Neural cell (in vitro differentiated cells): ENCODE results near the gene DCTN1. TPM values are rescaled to one million over a fixed set of nuclear protein-coding genes. Genes with fewer than 3 reads are reported as not detected.
"Not testable (repeated sequence)": the region's sequence is repeated elsewhere in the genome, so short reads cannot be mapped to it uniquely, and the experiment has no call there.

ENCODE experiments used
- H2AFZ ChIP-seq: fragments of 200-600, 300-800 bp; sonication (generic), shearing (Covaris generic); 2 replicates; pipeline ENCODE4 v1.6.0; 2014; ENCODE audit warnings: low read depth, mild to moderate bottlenecking, antibody characterized with exemption, low read length, moderate library complexity
- H3F3A ChIP-seq: fragments of 200-600 bp; shearing (Covaris generic); 2 replicates; pipeline ENCODE4 v1.6.1; 2016; ENCODE audit warnings: mild to moderate bottlenecking, moderate library complexity, mixed read lengths, antibody characterized with exemption, low read length; ENCODE audit not compliant: insufficient read depth, poor library complexity, severe bottlenecking
- H3K27ac ChIP-seq: fragments of 200-600, 300-800 bp; sonication (generic), shearing (Covaris generic); 2 replicates; pipeline ENCODE4 v1.5.1; 2014; ENCODE audit warnings: mild to moderate bottlenecking, low read length, moderate library complexity
- H3K27me3 ChIP-seq: fragments of 300-800, 200-600 bp; sonication (generic), shearing (Covaris generic); 2 replicates; pipeline ENCODE4 v1.6.0; 2014; ENCODE audit warnings: mild to moderate bottlenecking, low read depth, low read length, moderate library complexity; ENCODE audit not compliant: insufficient read depth
- H3K36me3 ChIP-seq: fragments of 300-800, 200-600 bp; sonication (generic), shearing (Covaris generic); 2 replicates; pipeline ENCODE4 v1.5.1; 2014; ENCODE audit warnings: mild to moderate bottlenecking, antibody characterized with exemption, low read length, moderate library complexity; ENCODE audit not compliant: insufficient read depth
- H3K4me2 ChIP-seq: fragments of 300-800, 200-600 bp; sonication (generic), shearing (Covaris generic); 2 replicates; pipeline ENCODE4 v1.6.0; 2014; ENCODE audit warnings: mild to moderate bottlenecking, low read length
- H3K4me3 ChIP-seq: fragments of 300-800, 200-600 bp; sonication (generic), shearing (Covaris generic); 2 replicates; pipeline ENCODE4 v1.5.1; 2014; ENCODE audit warnings: mild to moderate bottlenecking, low read length, moderate library complexity
- H3K79me2 ChIP-seq: fragments of 200-600 bp; shearing (Covaris generic); replicated peaks from 2 replicates; pipeline ENCODE4 v1.6.0; 2014; ENCODE audit warnings: mild to moderate bottlenecking, low read length, moderate library complexity; ENCODE audit not compliant: insufficient read depth
- H3K9ac ChIP-seq: fragments of 300-800, 200-600 bp; sonication (generic), shearing (Covaris generic); 2 replicates; pipeline ENCODE4 v1.6.1; 2016; ENCODE audit warnings: mild to moderate bottlenecking, low read length, mixed read lengths
- H3K9me2 ChIP-seq: fragments of 200-600 bp; shearing (Covaris generic); 2 replicates; pipeline ENCODE4 v1.6.1; 2016; ENCODE audit warnings: mild to moderate bottlenecking, low read length, mixed read lengths; ENCODE audit not compliant: insufficient read depth
- H3K9me3 ChIP-seq: fragments of 200-600, 300-800 bp; sonication (generic), shearing (Covaris generic); 2 replicates; pipeline ENCODE4 v1.6.1; 2016; ENCODE audit warnings: mild to moderate bottlenecking, mixed run types, low read length, moderate library complexity, mixed read lengths
- H4K20me1 ChIP-seq: fragments of 200-600 bp; shearing (Covaris generic); 2 replicates; pipeline ENCODE4 v1.6.1; 2016; ENCODE audit warnings: mild to moderate bottlenecking, mixed run types; ENCODE audit not compliant: insufficient read depth
- CTCF ChIP-seq: fragments of 450-650 bp; IDR thresholded peaks from 2 replicates; pipeline ENCODE4 v1.5.1; 2014; ENCODE audit warnings: antibody characterized with exemption, mild to moderate bottlenecking, moderate library complexity; ENCODE audit not compliant: poor library complexity, severe bottlenecking
- EP300 ChIP-seq: fragments of 450-650 bp; conservative IDR thresholded peaks from 2 replicates; pipeline ENCODE4 v1.6.1; 2014; ENCODE audit warnings: antibody characterized with exemption, mild to moderate bottlenecking, moderate library complexity; ENCODE audit not compliant: poor library complexity, severe bottlenecking
- EZH2 ChIP-seq: fragments of 200-600, 300-800 bp; shearing (Covaris generic), sonication (generic); IDR thresholded peaks from 2 replicates; pipeline ENCODE4 v1.6.1; 2014; ENCODE audit warnings: antibody characterized with exemption, low read length, borderline replicate concordance, mild to moderate bottlenecking; ENCODE audit not compliant: insufficient read depth, poor library complexity, severe bottlenecking
- MXI1 ChIP-seq: fragments of 450-650 bp; conservative IDR thresholded peaks from 2 replicates; pipeline ENCODE4 v1.6.1; 2014; ENCODE audit warnings: antibody characterized with exemption, mild to moderate bottlenecking; ENCODE audit not compliant: poor library complexity, severe bottlenecking
- POLR2AphosphoS5 ChIP-seq: IDR thresholded peaks from 2 replicates; pipeline ENCODE4 v1.6.1; 2012
- RAD21 ChIP-seq: fragments of 450-650 bp; conservative IDR thresholded peaks from 2 replicates; pipeline ENCODE4 v1.6.1; 2014; ENCODE audit warnings: antibody characterized with exemption, mild to moderate bottlenecking, moderate library complexity
- REST ChIP-seq: IDR thresholded peaks from 2 replicates; pipeline ENCODE4 v1.6.1; 2012; ENCODE audit warnings: borderline replicate concordance
- SMC3 ChIP-seq: fragments of 450-650 bp; conservative IDR thresholded peaks from 2 replicates; pipeline ENCODE4 v1.6.1; 2014; ENCODE audit warnings: antibody characterized with exemption, mild to moderate bottlenecking, moderate library complexity; ENCODE audit not compliant: poor library complexity
- TAF1 ChIP-seq: IDR thresholded peaks from 2 replicates; pipeline ENCODE4 v1.6.1; 2012; ENCODE audit warnings: low read depth
- polyA plus RNA-seq: library from polyadenylated mRNA; depleted of rRNA; stranded (reverse); fragments of >200 nt; gene quantifications from 2 replicates; pipeline ENCODE4 v1.2.3, GENCODE V29; 2014

DCTN1 gene
- polyA plus RNA-seq, 1 donor from 2014 or later = 160 TPM

- Histone ChIP-seq H3K36me3 (no peaks in the 10 kb centered on the region), H3K27ac (peak within 1 kb of the TSS; percentile 96), H3K27me3 (no peaks in the 10 kb centered on the region), H3K9me3 (no peaks in the 10 kb centered on the region), H3K79me2 (no peaks in the 10 kb centered on the region), H2AFZ (peak within 1 kb of the TSS; percentile 95), H3F3A (no peaks in the 10 kb centered on the region), H3K9ac (peak within 1 kb of the TSS; percentile 93), H4K20me1 (no peaks in the 10 kb centered on the region), H3K4me3 (peak within 1 kb of the TSS; percentile 96), H3K9me2 (no peaks in the 10 kb centered on the region), H3K4me2 (peak within 1 kb of the TSS; percentile 82)
- TF ChIP-seq RAD21 = peak; percentile 37
- TF ChIP-seq POLR2AphosphoS5 = peak; percentile 98
- TF ChIP-seq EP300 = peak; percentile 51
- peak; percentile 85 for TF ChIP-seq REST
- TF ChIP-seq SMC3 = peak; percentile 54
- TF ChIP-seq EZH2 = no peak
- TF ChIP-seq CTCF = peak; percentile 15
- TF ChIP-seq MXI1 = peak; percentile 97
- TF ChIP-seq TAF1 = peak; percentile 96
Measured at GRCh38 chr2:74421221-74421870, 41.2 kb upstream of the DCTN1 start, which contains the start of the genes C2orf81 and WDR54. Gene C2orf81, minus strand, starts transcription at chr2:74421619. Its CDS starts 59 bp downstream, at chr2:74421560. Gene WDR54, plus strand, starts transcription at chr2:74421730. Its CDS starts 424 bp downstream, at chr2:74422154.

DNA sequence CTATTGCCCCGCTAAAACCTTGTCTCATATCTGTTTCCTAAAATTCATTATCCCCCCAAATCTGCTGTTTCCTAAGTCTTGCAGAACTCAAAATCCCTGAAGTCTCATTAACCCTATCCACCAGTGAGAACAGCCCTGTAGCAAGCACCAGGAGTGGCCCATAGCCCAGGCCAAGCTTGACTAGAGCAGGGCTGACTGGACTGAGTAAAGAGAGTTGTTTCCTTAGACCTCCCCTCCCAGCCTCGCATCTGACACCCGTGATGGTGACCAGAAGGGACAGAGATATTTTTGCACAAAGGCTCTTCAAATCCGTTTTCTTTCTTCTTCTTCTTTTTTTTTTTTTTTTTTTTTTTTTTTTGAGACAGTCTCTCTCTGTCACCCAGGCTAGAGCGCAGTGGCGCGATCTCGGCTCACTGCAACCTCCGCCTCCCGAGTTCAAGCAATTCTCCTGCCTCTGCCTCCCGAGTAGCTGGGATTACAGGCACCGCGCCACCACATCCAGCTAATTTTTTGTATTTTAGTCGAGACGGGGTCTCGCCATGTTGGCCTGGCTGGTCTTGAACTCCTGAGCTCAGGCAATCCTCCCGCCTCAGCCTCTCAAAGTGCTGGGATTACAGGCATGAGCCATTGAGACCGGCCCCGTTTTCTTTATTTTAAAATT is 40.5 kb upstream of the DCTN1 start:
- not testable (repeated sequence) for H3K9me3 ChIP-seq, H4K20me1 ChIP-seq, H3K9me2 ChIP-seq, H3K27me3 ChIP-seq, H3K79me2 ChIP-seq, H3K36me3 ChIP-seq, H3F3A ChIP-seq
- Histone ChIP-seq H2AFZ (peak overlapping the region; percentile 95), H3K4me3 (peak overlapping the region; percentile 96), H3K27ac (peak overlapping the region; percentile 96), H3K9ac (peak overlapping the region; percentile 93), H3K4me2 (peak overlapping the region; percentile 46)
